ENCODE measurements around the gene DAAM1. TPM values are rescaled to one million over a fixed set of nuclear protein-coding genes. Genes with fewer than 3 reads are reported as not detected.

The DAAM1 gene
- total RNA-seq, 1 donor from 2014 or later, result 40.7 TPM

DNA sequence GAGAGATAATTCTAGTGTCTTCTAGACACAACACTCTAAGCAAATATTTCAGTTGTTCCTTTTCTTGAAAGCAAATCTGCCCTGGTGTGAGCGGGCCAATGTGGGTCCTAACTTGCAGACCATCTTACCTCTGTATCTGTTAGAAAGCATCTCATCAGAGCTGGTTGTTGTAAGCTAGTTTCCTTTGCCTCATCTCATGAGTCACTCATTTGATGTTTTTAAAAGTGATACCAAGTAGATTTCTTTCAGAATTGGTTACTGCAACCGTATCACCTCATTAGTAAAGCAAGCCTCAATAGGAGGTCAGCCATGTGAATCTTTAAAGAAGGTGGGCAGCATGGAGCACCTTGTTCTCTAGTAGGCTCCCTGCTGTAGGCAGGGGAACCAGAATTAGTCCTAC, 78.6 kb downstream of the DAAM1 start:
- no peak for DNase-seq (ENCODE audit: low spot score)

DNA sequence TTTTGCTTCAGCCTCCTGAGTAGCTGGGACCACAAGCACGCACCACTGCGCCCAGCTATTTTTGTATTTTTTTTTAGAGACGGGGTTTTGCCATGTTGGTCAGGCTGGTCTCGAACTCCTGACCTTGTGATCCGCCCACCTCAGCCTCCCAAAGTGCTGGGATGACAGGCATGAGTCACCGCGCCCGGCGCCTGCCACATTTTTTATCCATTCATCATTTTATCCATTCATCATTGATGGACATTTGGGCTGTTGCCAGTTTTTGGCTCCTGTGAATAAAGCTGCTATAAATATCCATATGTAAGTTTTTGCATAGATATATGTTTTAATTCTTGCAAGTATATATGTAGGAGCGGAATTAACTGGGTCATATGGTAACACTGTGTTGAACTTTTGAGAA, 79.5 kb downstream of the DAAM1 start:
- H3K27ac Mint-ChIP-seq (ENCODE audit: unreplicated experiment), result peak overlapping the region; percentile 69
- no peaks in the 10 kb centered on the region for H3K9me3 Mint-ChIP-seq (ENCODE audit: low read depth)
- peaks cover 52% of the 10 kb centered on the region for H3K4me1 Mint-ChIP-seq (ENCODE audit: low read depth)
- H3K36me3 Mint-ChIP-seq (ENCODE audit: low read depth), result peaks cover 11% of the 10 kb centered on the region
- H3K27me3 Mint-ChIP-seq (ENCODE audit: low read depth), result no peaks in the 10 kb centered on the region
- no peak overlapping the region for H3K4me3 Mint-ChIP-seq (ENCODE audit: unreplicated experiment)
- TF ChIP-seq, protein P1, sequence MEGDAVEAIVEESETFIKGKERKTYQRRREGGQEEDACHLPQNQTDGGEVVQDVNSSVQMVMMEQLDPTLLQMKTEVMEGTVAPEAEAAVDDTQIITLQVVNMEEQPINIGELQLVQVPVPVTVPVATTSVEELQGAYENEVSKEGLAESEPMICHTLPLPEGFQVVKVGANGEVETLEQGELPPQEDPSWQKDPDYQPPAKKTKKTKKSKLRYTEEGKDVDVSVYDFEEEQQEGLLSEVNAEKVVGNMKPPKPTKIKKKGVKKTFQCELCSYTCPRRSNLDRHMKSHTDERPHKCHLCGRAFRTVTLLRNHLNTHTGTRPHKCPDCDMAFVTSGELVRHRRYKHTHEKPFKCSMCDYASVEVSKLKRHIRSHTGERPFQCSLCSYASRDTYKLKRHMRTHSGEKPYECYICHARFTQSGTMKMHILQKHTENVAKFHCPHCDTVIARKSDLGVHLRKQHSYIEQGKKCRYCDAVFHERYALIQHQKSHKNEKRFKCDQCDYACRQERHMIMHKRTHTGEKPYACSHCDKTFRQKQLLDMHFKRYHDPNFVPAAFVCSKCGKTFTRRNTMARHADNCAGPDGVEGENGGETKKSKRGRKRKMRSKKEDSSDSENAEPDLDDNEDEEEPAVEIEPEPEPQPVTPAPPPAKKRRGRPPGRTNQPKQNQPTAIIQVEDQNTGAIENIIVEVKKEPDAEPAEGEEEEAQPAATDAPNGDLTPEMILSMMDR (IDR thresholded peaks at IDR 0.05), result no peak
- DNase-seq (ENCODE audit: low spot score), result no peak

More for the DNA sequence above, 78.6 kb downstream of the DAAM1 start:
- no peak overlapping the region for H3K4me3 Mint-ChIP-seq (ENCODE audit: unreplicated experiment)
- no peak overlapping the region for H3K27ac Mint-ChIP-seq (ENCODE audit: unreplicated experiment)
- H3K27me3 Mint-ChIP-seq (ENCODE audit: low read depth), result no peaks in the 10 kb centered on the region
- TF ChIP-seq, protein P1 (IDR thresholded peaks at IDR 0.05), result no peak
- peaks cover 11% of the 10 kb centered on the region for H3K36me3 Mint-ChIP-seq (ENCODE audit: low read depth)
- no peaks in the 10 kb centered on the region for H3K9me3 Mint-ChIP-seq (ENCODE audit: low read depth)
- H3K4me1 Mint-ChIP-seq (ENCODE audit: low read depth), result peaks cover 44% of the 10 kb centered on the region

DNA sequence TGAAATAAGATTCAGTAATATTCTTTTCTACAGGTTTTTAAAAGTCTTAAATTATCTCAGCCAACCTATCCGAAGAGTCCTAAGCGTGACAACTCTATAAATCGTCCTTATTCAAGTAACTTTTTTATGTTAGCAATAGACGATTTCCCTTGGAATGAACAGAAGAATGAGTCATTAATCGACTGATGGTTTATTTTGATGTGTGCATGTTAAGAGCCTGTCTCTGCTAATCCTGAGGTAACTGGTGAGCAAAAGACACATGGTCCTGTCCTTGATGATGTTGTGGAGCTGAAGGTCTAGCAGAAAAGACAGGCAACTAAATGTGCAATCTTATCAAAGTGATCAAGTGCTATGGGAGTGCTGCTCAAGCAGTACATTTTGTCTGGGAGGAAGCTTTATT, 80.4 kb downstream of the DAAM1 start:
- peaks cover 9% of the 10 kb centered on the region for H3K36me3 Mint-ChIP-seq (ENCODE audit: low read depth)
- TF ChIP-seq, protein P1 (IDR thresholded peaks at IDR 0.05), result no peak
- no peak overlapping the region for H3K4me3 Mint-ChIP-seq (ENCODE audit: unreplicated experiment)
- no peaks in the 10 kb centered on the region for H3K27me3 Mint-ChIP-seq (ENCODE audit: low read depth)
- H3K9me3 Mint-ChIP-seq (ENCODE audit: low read depth), result no peaks in the 10 kb centered on the region
- peaks cover 58% of the 10 kb centered on the region for H3K4me1 Mint-ChIP-seq (ENCODE audit: low read depth)
- H3K27ac Mint-ChIP-seq (ENCODE audit: unreplicated experiment), result no peak overlapping the region
- no peak for DNase-seq (ENCODE audit: low spot score)

DNA sequence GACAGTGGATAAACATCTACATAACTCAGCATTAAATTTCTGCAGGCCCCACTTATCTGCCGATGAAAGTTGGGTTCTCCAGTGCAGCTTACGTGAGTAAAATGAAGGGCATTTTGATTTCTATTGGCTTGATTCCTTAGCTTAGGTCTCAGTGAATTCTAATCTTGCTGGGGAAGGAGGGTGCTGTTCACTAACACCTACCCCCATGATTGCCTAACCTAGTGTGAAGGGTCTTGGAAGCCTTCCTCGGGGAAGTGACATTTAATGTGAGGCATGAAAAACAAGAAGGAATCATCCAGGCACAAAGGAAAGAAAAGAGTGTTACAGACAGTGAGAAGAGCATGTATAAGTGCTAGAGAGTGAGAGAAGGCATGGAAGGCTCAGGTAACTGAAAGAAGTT, 81.0 kb downstream of the DAAM1 start:
- peaks cover 9% of the 10 kb centered on the region for H3K36me3 Mint-ChIP-seq (ENCODE audit: low read depth)
- no peak overlapping the region for H3K4me3 Mint-ChIP-seq (ENCODE audit: unreplicated experiment)
- H3K27ac Mint-ChIP-seq (ENCODE audit: unreplicated experiment), result peak overlapping the region; percentile 4
- no peak for DNase-seq (ENCODE audit: low spot score)
- H3K4me1 Mint-ChIP-seq (ENCODE audit: low read depth), result peaks cover 62% of the 10 kb centered on the region
- no peaks in the 10 kb centered on the region for H3K27me3 Mint-ChIP-seq (ENCODE audit: low read depth)
- TF ChIP-seq, protein P1 (IDR thresholded peaks at IDR 0.05), result no peak
- no peaks in the 10 kb centered on the region for H3K9me3 Mint-ChIP-seq (ENCODE audit: low read depth)

DNA sequence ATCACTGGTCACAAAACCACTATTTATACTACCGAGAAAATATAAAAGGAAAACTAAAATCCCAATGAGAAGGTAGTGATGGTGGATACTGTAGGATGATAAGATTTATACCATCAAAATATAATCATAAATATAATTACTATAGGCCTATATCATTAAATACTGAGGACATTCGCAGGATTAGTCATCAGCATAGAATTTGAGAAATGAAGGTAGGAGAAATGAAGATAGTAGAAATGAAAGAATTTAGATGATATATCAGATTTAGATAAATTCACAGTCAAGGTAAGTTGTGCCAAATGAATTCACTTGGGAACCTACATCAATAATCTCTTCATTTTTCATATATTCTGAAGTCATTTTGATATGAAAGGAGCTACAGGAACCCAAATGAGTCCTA, 82.8 kb downstream of the DAAM1 start:
- no peak for DNase-seq (ENCODE audit: low spot score)
- no peaks in the 10 kb centered on the region for H3K27me3 Mint-ChIP-seq (ENCODE audit: low read depth)

More for the DNA sequence above, 82.8 kb downstream of the DAAM1 start:
- no peak overlapping the region for H3K27ac Mint-ChIP-seq (ENCODE audit: unreplicated experiment)
- no peak overlapping the region for H3K4me3 Mint-ChIP-seq (ENCODE audit: unreplicated experiment)
- peaks cover 80% of the 10 kb centered on the region for H3K4me1 Mint-ChIP-seq (ENCODE audit: low read depth)
- TF ChIP-seq, protein P1 (IDR thresholded peaks at IDR 0.05), result no peak
- no peaks in the 10 kb centered on the region for H3K36me3 Mint-ChIP-seq (ENCODE audit: low read depth)
- no peaks in the 10 kb centered on the region for H3K9me3 Mint-ChIP-seq (ENCODE audit: low read depth)
